K562 (cell line): Measurements from ENCODE around the gene TALDO1. TPM values are rescaled to one million over a fixed set of nuclear protein-coding genes. Genes with fewer than 3 reads are reported as not detected.

Experiments used
- ATF7 ChIP-seq: fragments of 450-650 bp; IDR thresholded peaks from 2 replicates; pipeline ENCODE4 v1.7.1; 2014; ENCODE audit warnings: mild to moderate bottlenecking, moderate library complexity
- CREB1 ChIP-seq, 2 experiments: sonication (generic) in 1 of 2; formaldehyde crosslinking in 1 of 2; IDR thresholded peaks; 2 replicates each; pipeline versions ENCODE4 v1.6.1 to v1.8.0; 2012 to 2022; ENCODE audit warnings: inconsistent platforms in 1 of 2, mild to moderate bottlenecking in 1 of 2, missing genetic modification reagents in 1 of 2, moderate library complexity in 1 of 2
- DIDO1 ChIP-seq: fragments of 450-650 bp; IDR thresholded peaks from 2 replicates; pipeline ENCODE4 v1.6.1; 2016; ENCODE audit warnings: low read depth, missing biosample characterization, missing genetic modification characterization
- ERF ChIP-seq: fragments of 450-650 bp; formaldehyde crosslinking; IDR thresholded peaks from 2 replicates; pipeline ENCODE4 v1.4.0; 2020; ENCODE audit warnings: mild to moderate bottlenecking, mixed read lengths
- EZH2 ChIP-seq: IDR thresholded peaks from 2 replicates; pipeline ENCODE4 v1.6.1; 2012; ENCODE audit warnings: low read depth, mild to moderate bottlenecking, inconsistent platforms, low read length, borderline replicate concordance
- FOXA1 ChIP-seq: fragments of 450-650 bp; IDR thresholded peaks from 2 replicates; pipeline ENCODE4 v1.6.1; 2016; ENCODE audit warnings: mild to moderate bottlenecking, borderline replicate concordance
- GATA2 ChIP-seq: sonication (generic); formaldehyde crosslinking; IDR thresholded peaks from 2 replicates; pipeline ENCODE4 v1.4.0; 2020; ENCODE audit warnings: mild to moderate bottlenecking, missing genetic modification reagents
- KAT2B ChIP-seq: IDR thresholded peaks from one replicate; pipeline ENCODE4 v1.6.1; 2012; ENCODE audit warnings: low read depth, mild to moderate bottlenecking, control low read depth, inconsistent platforms, low read length, moderate library complexity
- KDM5B ChIP-seq: fragments of 200-600 bp; sonication (generic); IDR thresholded peaks from 2 replicates; pipeline ENCODE4 v1.6.1; 2012; ENCODE audit warnings: low read depth, mild to moderate bottlenecking, moderate library complexity, low read length, control low read depth, inconsistent platforms; ENCODE audit not compliant: insufficient replicate concordance
- KLF6 ChIP-seq: fragments of 250-450 bp; sonication (Bioruptor Pico); IDR thresholded peaks from 2 replicates; pipeline ENCODE4 v1.4.0; 2020; ENCODE audit warnings: mild to moderate bottlenecking, moderate library complexity, borderline replicate concordance
- NFRKB ChIP-seq: fragments of 450-650 bp; IDR thresholded peaks from 2 replicates; pipeline ENCODE4 v1.6.1; 2016; ENCODE audit warnings: low read depth
- NR4A1 ChIP-seq, 2 experiments: fragments of 250-450 bp in 1 of 2; fragments of 450-650 bp in 1 of 2; sonication (Bioruptor Pico) in 1 of 2; IDR thresholded peaks; 2 replicates each; pipeline versions ENCODE4 v1.4.0 to v1.6.1; 2016 to 2020; ENCODE audit warnings: mild to moderate bottlenecking in 2 of 2, missing compliant biosample characterization in 1 of 2, missing genetic modification characterization in 1 of 2, moderate library complexity in 1 of 2
- RHOXF2B ChIP-seq: fragments of 250-450 bp; sonication (Bioruptor Pico); conservative IDR thresholded peaks from 2 replicates; pipeline ENCODE4 v1.5.1; 2021
- RNF2 ChIP-seq: sonication (generic); IDR thresholded peaks from 2 replicates; pipeline ENCODE4 v1.6.1; 2016
- SNIP1 ChIP-seq: fragments of 450-650 bp; IDR thresholded peaks from 2 replicates; pipeline ENCODE4 v1.7.1; 2017; ENCODE audit warnings: low read depth, mild to moderate bottlenecking
- SP2 ChIP-seq: IDR thresholded peaks from 2 replicates; pipeline ENCODE4 v1.6.1; 2011; ENCODE audit warnings: mild to moderate bottlenecking, low read depth, low read length, moderate library complexity; ENCODE audit not compliant: poor library complexity, severe bottlenecking; ENCODE audit errors: extremely low read depth
- TEAD2 ChIP-seq: fragments of 450-650 bp; IDR thresholded peaks from 2 replicates; pipeline ENCODE4 v1.6.1; 2016; ENCODE audit warnings: missing genetic modification characterization, control low read depth, missing compliant biosample characterization
- WHSC1 ChIP-seq: IDR thresholded peaks from one replicate; pipeline ENCODE4 v1.6.1; 2012; ENCODE audit warnings: low read length, control low read depth, inconsistent platforms
- ZFPM2 ChIP-seq: fragments of 250-450 bp; sonication (Bioruptor Pico); IDR thresholded peaks from 2 replicates; pipeline ENCODE4 v1.5.1; 2022; ENCODE audit warnings: mild to moderate bottlenecking
- ZNF175 ChIP-seq: fragments of 200-800 bp; sonication (Bioruptor generic); IDR thresholded peaks from 2 replicates; pipeline ENCODE4 v1.6.1; 2016; ENCODE audit warnings: low read depth, mild to moderate bottlenecking, missing genetic modification characterization, missing compliant biosample characterization
- ZNF507 ChIP-seq: conservative IDR thresholded peaks from 2 replicates; pipeline ENCODE4 v1.6.1; 2017; ENCODE audit warnings: missing genetic modification characterization, missing compliant biosample characterization
- polyA plus RNA-seq, 8 experiments: library from polyadenylated mRNA; depleted of rRNA in 4 of 8; stranded (reverse) in 5 of 8; unstranded in 3 of 8; fragments of >200 nt; fragmentation: Nextera tagmentation in 2 of 8; fragmentation: Illumina TruSeq in 1 of 8; extraction: Ambion mirVana in 2 of 8; extraction: Trizol in 1 of 8; gene quantifications; 2 replicates each; pipeline versions ENCODE4 v1.2.1 to v1.2.3, GENCODE V29; 2011 to 2014; ENCODE audit warnings: inconsistent platforms in 1 of 8, missing spikeins in 1 of 8
- total RNA-seq, 7 experiments: library from RNA; depleted of rRNA in 6 of 7; stranded (reverse); fragments of >200 nt in 6 of 7; fragmentation: Illumina TruSeq in 2 of 7; extraction: Trizol in 2 of 7; gene quantifications; 2 replicates each; pipeline versions ENCODE4 v1.2.1 to v1.2.3, GENCODE V29; 2011 to 2021; ENCODE audit warnings: low replicate concordance in 1 of 7
- TF ChIP-seq, protein P1 (sequence below): fragments of 250-450 bp; sonication (Bioruptor Pico); IDR thresholded peaks from 2 replicates; pipeline ENCODE4 v1.8.0; 2021; ENCODE audit warnings: moderate library complexity, mild to moderate bottlenecking, inconsistent platforms
- TF ChIP-seq, protein P2 (sequence below): sonication (generic); formaldehyde crosslinking; IDR thresholded peaks from 2 replicates; pipeline ENCODE4 v1.9.0; 2022; ENCODE audit warnings: mild to moderate bottlenecking, missing genetic modification reagents
- TF ChIP-seq, protein P3 (sequence below): IDR thresholded peaks from 2 replicates; pipeline ENCODE4 v1.6.1; 2014; ENCODE audit warnings: antibody characterized with exemption
- TF ChIP-seq, protein P4 (sequence below): fragments of 450-650 bp; formaldehyde crosslinking; IDR thresholded peaks from 2 replicates; pipeline ENCODE4 v1.4.0; 2020; ENCODE audit warnings: mild to moderate bottlenecking

Gene TALDO1
- total and polyA plus RNA-seq, 9 of the 15 experiments (the other 6 are each of a cell fraction or from before 2014, with no cell fraction given), result 260 to 541 (median 441) TPM

DNA sequence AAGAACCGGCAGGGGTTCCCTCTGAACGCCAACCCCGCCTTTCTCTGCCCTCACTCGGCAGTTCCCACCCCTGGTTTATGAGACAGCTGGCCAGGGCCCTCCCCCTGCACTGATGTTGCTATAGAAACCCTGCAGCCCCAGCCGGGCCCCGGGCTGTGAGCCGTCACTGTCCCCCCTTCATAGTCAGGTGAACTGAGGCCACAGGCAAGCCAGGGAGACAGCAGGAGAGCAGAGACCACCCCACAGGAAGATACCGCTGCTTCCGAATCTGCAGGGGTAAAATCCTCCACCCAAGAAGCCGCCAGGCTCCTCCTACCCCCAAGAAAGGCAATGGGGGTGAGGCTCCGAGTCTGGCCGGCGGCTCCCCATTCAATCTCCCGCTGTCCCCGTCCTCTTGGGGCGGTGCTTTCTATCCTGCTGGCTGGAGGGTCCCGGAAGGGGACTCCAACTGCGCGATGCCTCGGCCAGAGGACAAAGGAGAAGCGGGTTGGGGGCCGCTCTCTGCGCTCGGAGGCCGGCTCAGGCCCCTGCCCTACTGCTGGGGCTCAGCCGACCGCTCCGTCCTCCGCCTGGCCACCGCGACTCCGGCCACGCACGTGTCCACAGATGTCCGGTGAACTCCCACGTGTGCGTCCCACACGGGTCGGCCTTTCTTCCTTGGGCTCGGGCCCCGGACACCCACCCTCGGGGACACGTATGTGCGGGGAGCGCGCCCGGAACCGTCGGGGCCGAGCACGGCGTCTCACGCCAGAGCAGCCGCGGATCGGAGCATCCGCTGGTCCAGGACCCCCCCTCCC lies 50.2 kb downstream of the TALDO1 start (continued):
- TF ChIP-seq KDM5B, result peak; percentile 56
- TF ChIP-seq, protein P1, sequence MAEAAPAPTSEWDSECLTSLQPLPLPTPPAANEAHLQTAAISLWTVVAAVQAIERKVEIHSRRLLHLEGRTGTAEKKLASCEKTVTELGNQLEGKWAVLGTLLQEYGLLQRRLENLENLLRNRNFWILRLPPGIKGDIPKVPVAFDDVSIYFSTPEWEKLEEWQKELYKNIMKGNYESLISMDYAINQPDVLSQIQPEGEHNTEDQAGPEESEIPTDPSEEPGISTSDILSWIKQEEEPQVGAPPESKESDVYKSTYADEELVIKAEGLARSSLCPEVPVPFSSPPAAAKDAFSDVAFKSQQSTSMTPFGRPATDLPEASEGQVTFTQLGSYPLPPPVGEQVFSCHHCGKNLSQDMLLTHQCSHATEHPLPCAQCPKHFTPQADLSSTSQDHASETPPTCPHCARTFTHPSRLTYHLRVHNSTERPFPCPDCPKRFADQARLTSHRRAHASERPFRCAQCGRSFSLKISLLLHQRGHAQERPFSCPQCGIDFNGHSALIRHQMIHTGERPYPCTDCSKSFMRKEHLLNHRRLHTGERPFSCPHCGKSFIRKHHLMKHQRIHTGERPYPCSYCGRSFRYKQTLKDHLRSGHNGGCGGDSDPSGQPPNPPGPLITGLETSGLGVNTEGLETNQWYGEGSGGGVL (CRISPR knock-in tag), result no peak
- no peak for TF ChIP-seq FOXA1
- no peak for TF ChIP-seq ZNF507
- no peak for TF ChIP-seq SNIP1
- no peak for TF ChIP-seq SP2
- TF ChIP-seq NFRKB, result no peak
- TF ChIP-seq WHSC1, result no peak
- TF ChIP-seq, protein P2, sequence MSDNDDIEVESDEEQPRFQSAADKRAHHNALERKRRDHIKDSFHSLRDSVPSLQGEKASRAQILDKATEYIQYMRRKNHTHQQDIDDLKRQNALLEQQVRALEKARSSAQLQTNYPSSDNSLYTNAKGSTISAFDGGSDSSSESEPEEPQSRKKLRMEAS (CRISPR knock-in tag), result peak; percentile 85
- TF ChIP-seq NR4A1 (CRISPR knock-in tag; IDR thresholded peaks at IDR 0.05), result no peak
- no peak for TF ChIP-seq NR4A1 (tag; IDR thresholded peaks at IDR 0.05)
- no peak for TF ChIP-seq DIDO1 (tag)
- no peak for TF ChIP-seq RHOXF2B (CRISPR knock-in tag)
- TF ChIP-seq KLF6 (CRISPR knock-in tag), result no peak
- TF ChIP-seq GATA2 (CRISPR knock-in tag), result no peak
- TF ChIP-seq KAT2B, result no peak
- no peak for TF ChIP-seq TEAD2 (tag)
- no peak for TF ChIP-seq ZNF175 (CRISPR knock-in tag)
- TF ChIP-seq ATF7, result no peak
- no peak for TF ChIP-seq RNF2
- TF ChIP-seq, protein P3, sequence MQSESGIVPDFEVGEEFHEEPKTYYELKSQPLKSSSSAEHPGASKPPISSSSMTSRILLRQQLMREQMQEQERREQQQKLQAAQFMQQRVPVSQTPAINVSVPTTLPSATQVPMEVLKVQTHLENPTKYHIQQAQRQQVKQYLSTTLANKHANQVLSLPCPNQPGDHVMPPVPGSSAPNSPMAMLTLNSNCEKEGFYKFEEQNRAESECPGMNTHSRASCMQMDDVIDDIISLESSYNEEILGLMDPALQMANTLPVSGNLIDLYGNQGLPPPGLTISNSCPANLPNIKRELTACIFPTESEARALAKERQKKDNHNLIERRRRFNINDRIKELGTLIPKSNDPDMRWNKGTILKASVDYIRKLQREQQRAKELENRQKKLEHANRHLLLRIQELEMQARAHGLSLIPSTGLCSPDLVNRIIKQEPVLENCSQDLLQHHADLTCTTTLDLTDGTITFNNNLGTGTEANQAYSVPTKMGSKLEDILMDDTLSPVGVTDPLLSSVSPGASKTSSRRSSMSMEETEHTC, result no peak
- TF ChIP-seq EZH2, result no peak
- TF ChIP-seq CREB1 (IDR thresholded peaks at IDR 0.05), result no peak
- TF ChIP-seq CREB1 (CRISPR knock-in tag; IDR thresholded peaks at IDR 0.05), result no peak; the same call in 1 of the 2 replicates
- TF ChIP-seq ERF (CRISPR knock-in tag), result no peak
- TF ChIP-seq, protein P4, sequence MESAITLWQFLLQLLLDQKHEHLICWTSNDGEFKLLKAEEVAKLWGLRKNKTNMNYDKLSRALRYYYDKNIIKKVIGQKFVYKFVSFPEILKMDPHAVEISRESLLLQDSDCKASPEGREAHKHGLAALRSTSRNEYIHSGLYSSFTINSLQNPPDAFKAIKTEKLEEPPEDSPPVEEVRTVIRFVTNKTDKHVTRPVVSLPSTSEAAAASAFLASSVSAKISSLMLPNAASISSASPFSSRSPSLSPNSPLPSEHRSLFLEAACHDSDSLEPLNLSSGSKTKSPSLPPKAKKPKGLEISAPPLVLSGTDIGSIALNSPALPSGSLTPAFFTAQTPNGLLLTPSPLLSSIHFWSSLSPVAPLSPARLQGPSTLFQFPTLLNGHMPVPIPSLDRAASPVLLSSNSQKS (CRISPR knock-in tag), result no peak
- TF ChIP-seq ZFPM2 (CRISPR knock-in tag), result no peak
